Transverse colon (tissue), 4 donors: ENCODE data around the gene UBR3.

Source experiments
- CTCF ChIP-seq, 5 experiments: fragments of 200-600 bp in 3 of 5; fragments of 450-650 bp in 2 of 5; sonication (generic) in 3 of 5; IDR thresholded peaks; 1 replicate in 2 of 5; 2 replicates in 3 of 5; pipeline ENCODE4 v1.5.1; 2016 to 2017; ENCODE audit warnings: antibody characterized with exemption in 5 of 5, inconsistent platforms in 3 of 5, mild to moderate bottlenecking in 2 of 5, moderate library complexity in 1 of 5
- EP300 ChIP-seq: sonication (generic); formaldehyde crosslinking; IDR thresholded peaks from one replicate; pipeline ENCODE4 v1.6.1; 2017; ENCODE audit warnings: antibody characterized with exemption, low read depth
- POLR2A ChIP-seq: fragments of 450-650 bp; IDR thresholded peaks from one replicate; pipeline ENCODE4 v1.6.1; 2016; ENCODE audit warnings: antibody characterized with exemption, mild to moderate bottlenecking, moderate library complexity
- POLR2AphosphoS5 ChIP-seq, 3 donors: sonication (generic); formaldehyde crosslinking; IDR thresholded peaks; one replicate each; pipeline ENCODE4 v1.6.1; 2016; ENCODE audit warnings: antibody characterized with exemption in 3 of 3

- no peak for TF ChIP-seq POLR2A
- TF ChIP-seq EP300, result no peak
- TF ChIP-seq CTCF (IDR thresholded peaks at IDR 0.05), result no peak
- TF ChIP-seq POLR2AphosphoS5 (IDR thresholded peaks at IDR 0.05), result no peak
Observed at GRCh38 chr2:169808221-169808620, 19.0 kb upstream of the UBR3 start.
